Keratinocyte (primary cell): ENCODE data around the gene NCLN. TPM values are rescaled to one million over a fixed set of nuclear protein-coding genes. Genes with fewer than 3 reads are reported as not detected.

Source experiments
- DNase-seq: peaks from one replicate; pipeline ENCODE4 v3.0.0-alpha.2; 2011; ENCODE audit warnings: low read depth, missing footprints, low spot score
- FAIRE-seq: peaks from 2 replicates; lab custom pipeline; 2011; peaks lifted over from hg19 to GRCh38; lab: Jason Lieb, UNC
- H2AFZ ChIP-seq: 2 replicates; pipeline ENCODE4 v1.6.0; 2012; ENCODE audit warnings: low read length, control low read depth, inconsistent platforms; ENCODE audit not compliant: control insufficient read depth
- H3K27ac ChIP-seq: 2 replicates; pipeline ENCODE4 v1.5.1; 2011; ENCODE audit warnings: low read length; ENCODE audit not compliant: control insufficient read depth, insufficient read depth
- H3K27me3 ChIP-seq: 3 replicates; pipeline ENCODE4 v1.6.0; 2011; ENCODE audit warnings: low read length; ENCODE audit not compliant: control insufficient read depth, insufficient read depth; ENCODE audit errors: extremely low read depth
- H3K36me3 ChIP-seq, 2 experiments: 2 replicates in 1 of 2; 3 replicates in 1 of 2; pipeline ENCODE4 v1.5.1; 2011; ENCODE audit warnings: low read length in 2 of 2, mild to moderate bottlenecking in 1 of 2; ENCODE audit not compliant: control insufficient read depth in 2 of 2, insufficient read depth in 2 of 2; ENCODE audit errors: extremely low read depth in 1 of 2
- H3K4me1 ChIP-seq: 3 replicates; pipeline ENCODE4 v1.5.1; 2011; ENCODE audit warnings: low read length; ENCODE audit not compliant: control insufficient read depth, insufficient read depth; ENCODE audit errors: extremely low read depth
- H3K4me2 ChIP-seq: 3 replicates; pipeline ENCODE4 v1.6.0; 2011; ENCODE audit warnings: low read depth, low read length; ENCODE audit not compliant: control insufficient read depth, insufficient read depth; ENCODE audit errors: extremely low read depth
- H3K4me3 ChIP-seq, 3 experiments: fragments of 200-600 bp in 1 of 3; sonication (generic) in 1 of 3; 2 replicates in 2 of 3; 3 replicates in 1 of 3; pipeline ENCODE4 v1.5.1; 2011 to 2016; ENCODE audit warnings: low read length in 3 of 3, mild to moderate bottlenecking in 3 of 3, control low read depth in 2 of 3, inconsistent platforms in 1 of 3, low read depth in 1 of 3, mixed read lengths in 1 of 3, mixed run types in 1 of 3, moderate library complexity in 1 of 3; ENCODE audit not compliant: control insufficient read depth in 2 of 3, insufficient read depth in 2 of 3; ENCODE audit errors: extremely low read depth in 1 of 3
- H3K79me2 ChIP-seq: 2 replicates; pipeline ENCODE4 v1.6.0; 2012; ENCODE audit warnings: low read length; ENCODE audit not compliant: control insufficient read depth, insufficient read depth
- H3K9ac ChIP-seq: 3 replicates; pipeline ENCODE4 v1.6.0; 2011; ENCODE audit warnings: low read length; ENCODE audit not compliant: control insufficient read depth, insufficient read depth; ENCODE audit errors: extremely low read depth
- H3K9me1 ChIP-seq: 3 replicates; pipeline ENCODE4 v1.6.0; 2011; ENCODE audit warnings: low read length; ENCODE audit not compliant: control insufficient read depth, insufficient read depth; ENCODE audit errors: extremely low read depth
- H3K9me3 ChIP-seq: 2 replicates; pipeline ENCODE4 v1.5.1; 2012; ENCODE audit warnings: low read depth, low read length; ENCODE audit not compliant: control insufficient read depth
- H4K20me1 ChIP-seq: 3 replicates; pipeline ENCODE4 v1.6.0; 2011; ENCODE audit warnings: low read length; ENCODE audit not compliant: control insufficient read depth, insufficient read depth; ENCODE audit errors: extremely low read depth
- CTCF ChIP-seq, 3 experiments: IDR thresholded peaks in 1 of 3; conservative IDR thresholded peaks in 1 of 3; optimal IDR thresholded peaks in 1 of 3; 2 replicates in 2 of 3; 3 replicates in 1 of 3; pipeline versions ENCODE3 to v1.5.1; 2011; ENCODE audit warnings: low read length in 3 of 3, mild to moderate bottlenecking in 3 of 3, moderate library complexity in 2 of 3, control low read depth in 1 of 3, inconsistent platforms in 1 of 3; ENCODE audit not compliant: insufficient read depth in 2 of 3; ENCODE audit errors: extremely low read depth in 1 of 3
- EZH2 ChIP-seq: IDR thresholded peaks from one replicate; pipeline ENCODE4 v1.6.1; 2012; ENCODE audit warnings: inconsistent platforms, mild to moderate bottlenecking, low read length, moderate library complexity
- dilution Hi-C: fragments of 300-500 bp; cut with MboI; formaldehyde crosslinking; loops from one replicate; pipeline ENCODE4 v1.7.0; 2020; ENCODE audit warnings: low sequenced_read_pairs; ENCODE audit not compliant: extremely low pct_ligation_motif_present
- polyA plus RNA-seq, 5 experiments: library from polyadenylated mRNA; depleted of rRNA in 3 of 5; stranded (reverse) in 3 of 5; stranded (forward) in 1 of 5; unstranded in 1 of 5; fragments of >200 nt; gene quantifications; 1 replicate in 1 of 5; 2 replicates in 3 of 5; 3 replicates in 1 of 5; pipeline versions ENCODE4 v1.2.1 to v1.2.3, GENCODE V29; 2011 to 2012; ENCODE audit warnings: missing spikeins in 2 of 5, low read depth in 1 of 5, low replicate concordance in 1 of 5

Gene NCLN
- polyA plus RNA-seq, 1 donor (not counting 4 experiments of a cell fraction or from before 2014, with no cell fraction given) = 40.5 TPM

GRCh38 chr19:3149526-3150505 lies 35.9 kb upstream of the NCLN start:
- Histone ChIP-seq H3K36me3 (peaks cover 43 to 52% of the 10 kb centered on the region in 2 experiments), H4K20me1 (no peaks in the 10 kb centered on the region), H2AFZ (no peak overlapping the region), H3K27ac (no peak overlapping the region), H3K4me1 (peaks cover 5% of the 10 kb centered on the region), H3K4me2 (no peak overlapping the region), H3K4me3 (no peak overlapping the region), H3K9ac (no peak overlapping the region), H3K9me3 (no peaks in the 10 kb centered on the region), H3K79me2 (peaks cover 62% of the 10 kb centered on the region), H3K9me1 (no peaks in the 10 kb centered on the region), H3K27me3 (no peaks in the 10 kb centered on the region)
- dilution Hi-C loops = no loop called here
- FAIRE-seq = no peak
- DNase-seq = no peak
- TF ChIP-seq CTCF (optimal IDR thresholded peaks at IDR 0.05 in 1 of 3, IDR thresholded peaks at IDR 0.05 in 1 of 3, conservative IDR thresholded peaks at IDR 0.05 in 1 of 3; ENCODE audit: extremely low read depth in 1 of 3, insufficient read depth in 2 of 3, low read length in 3 of 3) (no peak), EZH2 (no peak)

DNA sequence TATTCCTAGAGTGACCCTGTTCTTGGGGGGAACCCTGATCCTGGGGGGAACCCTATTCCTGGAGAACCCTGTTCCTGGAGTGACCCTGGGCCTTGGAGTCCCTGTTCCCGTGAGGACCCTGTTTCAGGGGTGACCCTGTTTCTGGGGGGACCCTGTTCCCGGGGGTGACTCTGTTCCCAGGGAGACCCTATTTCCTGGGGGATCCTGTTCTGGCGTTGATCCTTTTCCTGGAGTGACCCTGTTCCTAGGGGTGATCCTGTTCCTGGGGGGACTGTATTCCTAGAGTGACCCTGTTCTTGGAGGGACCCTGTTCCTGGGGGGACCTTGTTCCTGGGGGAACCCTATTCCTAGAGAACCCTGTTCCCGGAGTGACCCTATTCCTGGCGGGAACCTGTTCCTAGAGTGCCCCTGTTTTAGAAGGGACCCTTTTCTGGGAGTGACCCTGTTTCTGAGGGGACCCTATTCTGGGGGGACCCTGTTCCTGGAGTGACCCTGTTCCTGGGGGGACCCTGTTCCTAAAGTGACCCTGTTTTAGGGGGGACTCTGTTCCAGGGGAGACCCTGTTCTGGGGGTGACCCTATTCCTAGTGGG lies 34.9 kb upstream of the NCLN start:
- no peak for TF ChIP-seq EZH2
- no peak for TF ChIP-seq CTCF (optimal IDR thresholded peaks at IDR 0.05 in 1 of 3, IDR thresholded peaks at IDR 0.05 in 1 of 3, conservative IDR thresholded peaks at IDR 0.05 in 1 of 3; ENCODE audit: extremely low read depth in 1 of 3, insufficient read depth in 2 of 3, low read length in 3 of 3)
- Histone ChIP-seq H3K9ac (no peak overlapping the region), H3K36me3 (peaks cover 46 to 58% of the 10 kb centered on the region in 2 experiments), H3K79me2 (peaks cover 59% of the 10 kb centered on the region), H3K27me3 (no peaks in the 10 kb centered on the region), H3K4me2 (no peak overlapping the region), H3K4me3 (no peak overlapping the region), H3K9me1 (no peaks in the 10 kb centered on the region), H3K4me1 (peaks cover 15% of the 10 kb centered on the region), H4K20me1 (no peaks in the 10 kb centered on the region), H3K27ac (no peak overlapping the region), H2AFZ (no peak overlapping the region), H3K9me3 (no peaks in the 10 kb centered on the region)
- FAIRE-seq (no peak), DNase-seq (no peak)
- dilution Hi-C loops = no loop called here
